Right lobe of liver (tissue), 6 donors: ENCODE results near the gene CCDC71. TPM values are rescaled to one million over a fixed set of nuclear protein-coding genes. Genes with fewer than 3 reads are reported as not detected.

ENCODE experiments used
- ATAC-seq, 4 donors: fragments of 200-7000 bp; cut with Tn5 transposase; one replicate each; pipeline ENCODE4 v1.9.1; 2020; ENCODE audit warnings: mild to moderate bottlenecking in 4 of 4, moderate library complexity in 4 of 4
- DNase-seq, 3 donors: peaks; one replicate each; pipeline ENCODE4 v3.0.0-alpha.2; 2020
- H3K27ac ChIP-seq, 3 donors: fragments of 200-600 bp; one replicate each; pipeline ENCODE4 v1.8.0; 2022
- H3K27me3 ChIP-seq, 2 donors: fragments of 200-600 bp; one replicate each; pipeline ENCODE4 v1.8.0; 2022
- H3K36me3 ChIP-seq, 4 donors: fragments of 200-600 bp; sonication (generic) in 1 of 4; one replicate each; pipeline versions ENCODE4 v1.5.1 to v1.8.0; 2017 to 2022; ENCODE audit warnings: control low read depth in 1 of 4
- H3K4me1 ChIP-seq, 4 donors: fragments of 200-600 bp; sonication (generic) in 1 of 4; one replicate each; pipeline versions ENCODE4 v1.5.1 to v1.8.0; 2017 to 2022; ENCODE audit warnings: control low read depth in 1 of 4
- H3K4me3 ChIP-seq, 3 donors: fragments of 200-600 bp; one replicate each; pipeline ENCODE4 v1.8.0; 2022
- H3K9me3 ChIP-seq, 4 donors: fragments of 200-600 bp; sonication (generic) in 1 of 4; one replicate each; pipeline versions ENCODE4 v1.5.1 to v1.8.0; 2017 to 2022; ENCODE audit warnings: control low read depth in 1 of 4
- CTCF ChIP-seq, 4 donors: fragments of 200-600 bp in 3 of 4; fragments of 450-650 bp in 1 of 4; IDR thresholded peaks; one replicate each; pipeline versions ENCODE4 v1.5.1 to v1.8.0; 2016 to 2022; ENCODE audit warnings: antibody characterized with exemption in 4 of 4, mild to moderate bottlenecking in 2 of 4
- POLR2A ChIP-seq: fragments of 450-650 bp; IDR thresholded peaks from one replicate; pipeline ENCODE4 v1.6.1; 2017; ENCODE audit warnings: antibody characterized with exemption, mild to moderate bottlenecking
- WGBS: methylation state at CpG from one replicate; pipeline ENCODE4 v1.1.6; 2018; ENCODE audit warnings: low coverage, low lambda C conversion rate; ENCODE audit not compliant: insufficient coverage; ENCODE audit errors: missing lambda C conversion rate; 5-methylcytosine and 5-hydroxymethylcytosine counted together
- intact Hi-C, 2 donors: fragments of 100-400 bp; cut with DNase I; formaldehyde crosslinking; loops; one replicate each; pipeline versions ENCODE4 v1.11.2 to v1.14.1; 2022
- long read RNA-seq: library from polyadenylated mRNA; unstranded; transcript quantifications from one replicate; pipeline ENCODE4 v2.0.0, GENCODE V29; 2019
- total RNA-seq, 6 experiments: library from RNA; depleted of rRNA in 2 of 6; stranded (reverse); fragments of >200 nt in 2 of 6; fragmentation: NEBNext Ultra II Directional in 3 of 6; extraction: Animal tissue kit (Norgen Biotek cat#: 25700) in 3 of 6; gene quantifications; one replicate each; pipeline versions ENCODE4 v1.1.0 to v1.2.4, GENCODE V29; 2016 to 2023
- donor health status: DM: no; HTN: yes; CAD: no.
- donor health status: DM: no; HTN: no; CAD: no.
- donor health status: DM: no; HTN: no; CAD: no.
- donor health status: DM: no; HTN: yes; CAD: no.
- donor health status: DM: no; HTN: yes; CAD: no.

CCDC71 gene
- total RNA-seq = 10 to 100 TPM in 2 of 6 experiments, 1 to 10 TPM in 4; 8.0 to 18.9 (median 8.6) TPM
- long read RNA-seq = 0 reads

- H3K4me3 ChIP-seq = peak within 1 kb of the TSS; percentile 85 to 92 (median 90)
- ATAC-seq (peak; percentile 57 to 79 (median 68)), DNase-seq (peak; percentile 76 to 80 (median 78))
- intact Hi-C loops = no loop called here
- peaks cover 0 to 27% (median 13%) of the 10 kb centered on the region in 4 donors for H3K4me1 ChIP-seq
- H3K36me3 ChIP-seq = peaks cover 0 to 13% (median 7%) of the 10 kb centered on the region in 4 donors
- peak within 1 kb of the TSS; percentile 82 to 84 (median 84) for H3K27ac ChIP-seq
- 0% methylated on average over 4 of the region's 69 CpGs for WGBS
- no peaks in the 10 kb centered on the region for H3K27me3 ChIP-seq
- H3K9me3 ChIP-seq = no peaks in the 10 kb centered on the region
- peak; percentile 58 for TF ChIP-seq POLR2A
- TF ChIP-seq CTCF (IDR thresholded peaks at IDR 0.05) = no peak
These were observed at the start of gene CCDC71 for GRCh38 chr3:49165771-49166751. Gene CCDC71, minus strand, starts transcription at chr3:49166331. Its CDS starts 2,123 bp downstream, at chr3:49164208.

- DNase-seq = no peak
- no peak for TF ChIP-seq POLR2A
- no peak for TF ChIP-seq CTCF (IDR thresholded peaks at IDR 0.05)
- no peaks in the 10 kb centered on the region for H3K27me3 ChIP-seq
- no peak overlapping the region for H3K27ac ChIP-seq
- ATAC-seq = no peak
- 61% methylated on average over 2 of the region's 2 CpGs for WGBS
- H3K4me1 ChIP-seq = peaks cover 0 to 7% (median 0%) of the 10 kb centered on the region in 4 donors
- intact Hi-C loops = no loop called here
- no peaks in the 10 kb centered on the region for H3K36me3 ChIP-seq
- H3K4me3 ChIP-seq = no peak overlapping the region
- H3K9me3 ChIP-seq = no peaks in the 10 kb centered on the region
These were observed 47.9 kb upstream of the CCDC71 start for GRCh38 chr3:49213998-49214397.

- Histone ChIP-seq H3K27me3 (no peaks in the 10 kb centered on the region), H3K4me3 (no peak overlapping the region), H3K4me1 (peaks cover 0 to 4% (median 0%) of the 10 kb centered on the region in 4 donors), H3K36me3 (no peaks in the 10 kb centered on the region), H3K9me3 (no peaks in the 10 kb centered on the region), H3K27ac (no peak overlapping the region)
- no CpG with 5 or more reads among the region's 15 CpGs for WGBS
- TF ChIP-seq CTCF (IDR thresholded peaks at IDR 0.05) = no peak
- TF ChIP-seq POLR2A = no peak
- intact Hi-C loops = no loop called here
- no peak for ATAC-seq
- DNase-seq = no peak
These were observed 47.4 kb upstream of the CCDC71 start for GRCh38 chr3:49213541-49213943.

GRCh38 chr3:49199900-49200281, 33.8 kb upstream of the CCDC71 start:
- H3K36me3 ChIP-seq = no peaks in the 10 kb centered on the region
- intact Hi-C loops = no loop called here
- TF ChIP-seq POLR2A = no peak
- no peak for TF ChIP-seq CTCF (IDR thresholded peaks at IDR 0.05)
- H3K27me3 ChIP-seq = no peaks in the 10 kb centered on the region
- DNase-seq (no peak), ATAC-seq (no peak)
- peak overlapping the region in 2 of 3 donors; percentile 36 to 49 for H3K27ac ChIP-seq
- H3K4me1 ChIP-seq = no peaks in the 10 kb centered on the region
- 62% methylated on average over 8 of the region's 15 CpGs for WGBS
- H3K9me3 ChIP-seq = no peaks in the 10 kb centered on the region
- H3K4me3 ChIP-seq = peak overlapping the region in 2 of 3 donors; percentile 18 to 36
